A549 (cell line): Measurements from ENCODE around the gene GPS1.

Experiments
- CHD2 ChIP-seq: fragments of 150-350 bp; IDR thresholded peaks from 2 replicates; pipeline ENCODE4 v1.6.1; 2014; ENCODE audit warnings: low read length; ENCODE audit not compliant: partially characterized antibody
- EHMT2 ChIP-seq: fragments of 200-600 bp; sonication (generic); IDR thresholded peaks from 2 replicates; pipeline ENCODE4 v1.6.1; 2016; ENCODE audit warnings: antibody characterized with exemption, low read depth, mild to moderate bottlenecking, moderate library complexity
- EP300 ChIP-seq, 2 experiments: fragments of >200 bp; sonication (Bioruptor Twin); formaldehyde crosslinking; IDR thresholded peaks; 2 replicates in 1 of 2; 3 replicates in 1 of 2; pipeline ENCODE4 v1.6.1; 2016 to 2017
- FOSL2 ChIP-seq, 2 experiments: fragments of 450-650 bp in 1 of 2; fragments of >200 bp in 1 of 2; sonication (Bioruptor Twin) in 1 of 2; formaldehyde crosslinking; IDR thresholded peaks; 2 replicates each; pipeline versions ENCODE4 v1.5.0 to v1.6.1; 2016 to 2020; ENCODE audit warnings: mild to moderate bottlenecking in 1 of 2, moderate library complexity in 1 of 2
- MAZ ChIP-seq: fragments of 150-350 bp; IDR thresholded peaks from 2 replicates; pipeline ENCODE4 v1.6.1; 2014; ENCODE audit warnings: antibody characterized with exemption, low read depth, low read length, borderline replicate concordance
- POLR2A ChIP-seq: IDR thresholded peaks from 2 replicates; pipeline ENCODE4 v1.6.1; 2012; ENCODE audit warnings: mild to moderate bottlenecking, low read length
- POLR2AphosphoS2 ChIP-seq: conservative IDR thresholded peaks from 2 replicates; pipeline ENCODE4 v1.6.1; 2012; ENCODE audit warnings: low read length, improper control_type of control experiment, inconsistent platforms
- RAD21 ChIP-seq, 2 experiments: fragments of >200 bp in 1 of 2; sonication (Bioruptor Twin) in 1 of 2; formaldehyde crosslinking in 1 of 2; IDR thresholded peaks in 1 of 2; conservative IDR thresholded peaks in 1 of 2; 2 replicates in 1 of 2; 3 replicates in 1 of 2; pipeline ENCODE4 v1.6.1; 2012 to 2018; ENCODE audit warnings: inconsistent platforms in 1 of 2
- RCOR1 ChIP-seq: fragments of 150-350 bp; IDR thresholded peaks from 2 replicates; pipeline ENCODE4 v1.6.1; 2014; ENCODE audit warnings: antibody characterized with exemption, low read length, low read depth
- TF ChIP-seq, protein P1 (sequence below): fragments of >200 bp; sonication (Bioruptor Twin); formaldehyde crosslinking; IDR thresholded peaks from 3 replicates; pipeline ENCODE4 v1.5.1; 2016
- TF ChIP-seq, protein P2 (sequence below): fragments of 150-350 bp; IDR thresholded peaks from 2 replicates; pipeline ENCODE4 v1.6.1; 2014; ENCODE audit warnings: low read depth, mild to moderate bottlenecking, low read length
- TF ChIP-seq, protein P3 (sequence below): fragments of 200-600 bp; sonication (generic); IDR thresholded peaks from 2 replicates; pipeline ENCODE4 v1.6.1; 2016; ENCODE audit warnings: antibody characterized with exemption, mild to moderate bottlenecking, moderate library complexity

DNA sequence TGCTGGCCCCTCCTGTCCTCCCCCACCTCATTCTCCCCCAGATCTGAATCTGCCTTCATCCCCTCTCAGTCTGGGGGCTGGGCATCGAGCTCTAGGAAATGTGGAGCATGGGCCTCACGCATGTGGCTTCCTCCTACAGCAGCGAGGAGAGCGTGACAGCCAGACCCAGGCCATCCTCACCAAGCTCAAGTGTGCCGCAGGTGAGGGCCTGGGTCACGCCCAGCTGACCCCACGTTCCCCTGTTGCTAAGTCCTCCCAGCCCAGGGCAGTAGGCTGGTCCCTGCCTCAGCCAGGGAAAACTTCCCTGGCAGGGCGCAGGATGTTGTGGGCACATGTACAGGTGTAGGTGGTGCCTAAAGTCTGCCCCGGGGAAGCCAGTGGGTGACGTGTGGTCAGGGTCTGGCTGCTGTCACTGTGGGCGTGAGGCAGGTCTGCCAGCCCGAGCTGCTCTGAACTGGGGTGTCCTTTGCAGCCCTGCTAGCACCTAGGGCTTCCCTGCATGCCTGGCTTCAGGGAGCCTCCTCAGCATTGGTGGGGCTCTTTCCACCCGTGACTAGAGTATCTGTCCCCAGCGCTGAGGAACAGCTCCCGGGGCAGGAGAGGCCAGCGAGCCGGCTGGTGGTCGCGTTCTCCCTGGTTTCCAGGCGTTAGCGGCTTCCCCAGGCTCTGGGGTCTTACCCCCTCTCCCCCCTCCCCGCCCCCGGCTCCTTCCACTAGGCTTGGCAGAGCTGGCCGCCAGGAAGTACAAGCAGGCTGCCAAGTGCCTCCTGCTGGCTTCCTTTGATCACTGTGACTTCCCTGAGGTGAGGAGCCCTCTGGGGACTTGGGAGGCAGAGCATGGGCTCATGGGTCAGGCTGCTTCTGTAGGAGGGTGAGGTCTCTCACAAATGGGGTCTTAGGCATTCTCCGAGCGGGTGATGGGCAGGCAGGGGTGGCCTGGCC is 3.6 kb downstream of the GPS1 start:
- no peak for TF ChIP-seq RCOR1
- TF ChIP-seq, protein P1, sequence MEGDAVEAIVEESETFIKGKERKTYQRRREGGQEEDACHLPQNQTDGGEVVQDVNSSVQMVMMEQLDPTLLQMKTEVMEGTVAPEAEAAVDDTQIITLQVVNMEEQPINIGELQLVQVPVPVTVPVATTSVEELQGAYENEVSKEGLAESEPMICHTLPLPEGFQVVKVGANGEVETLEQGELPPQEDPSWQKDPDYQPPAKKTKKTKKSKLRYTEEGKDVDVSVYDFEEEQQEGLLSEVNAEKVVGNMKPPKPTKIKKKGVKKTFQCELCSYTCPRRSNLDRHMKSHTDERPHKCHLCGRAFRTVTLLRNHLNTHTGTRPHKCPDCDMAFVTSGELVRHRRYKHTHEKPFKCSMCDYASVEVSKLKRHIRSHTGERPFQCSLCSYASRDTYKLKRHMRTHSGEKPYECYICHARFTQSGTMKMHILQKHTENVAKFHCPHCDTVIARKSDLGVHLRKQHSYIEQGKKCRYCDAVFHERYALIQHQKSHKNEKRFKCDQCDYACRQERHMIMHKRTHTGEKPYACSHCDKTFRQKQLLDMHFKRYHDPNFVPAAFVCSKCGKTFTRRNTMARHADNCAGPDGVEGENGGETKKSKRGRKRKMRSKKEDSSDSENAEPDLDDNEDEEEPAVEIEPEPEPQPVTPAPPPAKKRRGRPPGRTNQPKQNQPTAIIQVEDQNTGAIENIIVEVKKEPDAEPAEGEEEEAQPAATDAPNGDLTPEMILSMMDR = no peak
- no peak for TF ChIP-seq POLR2A
- no peak for TF ChIP-seq EHMT2
- TF ChIP-seq, protein P2, sequence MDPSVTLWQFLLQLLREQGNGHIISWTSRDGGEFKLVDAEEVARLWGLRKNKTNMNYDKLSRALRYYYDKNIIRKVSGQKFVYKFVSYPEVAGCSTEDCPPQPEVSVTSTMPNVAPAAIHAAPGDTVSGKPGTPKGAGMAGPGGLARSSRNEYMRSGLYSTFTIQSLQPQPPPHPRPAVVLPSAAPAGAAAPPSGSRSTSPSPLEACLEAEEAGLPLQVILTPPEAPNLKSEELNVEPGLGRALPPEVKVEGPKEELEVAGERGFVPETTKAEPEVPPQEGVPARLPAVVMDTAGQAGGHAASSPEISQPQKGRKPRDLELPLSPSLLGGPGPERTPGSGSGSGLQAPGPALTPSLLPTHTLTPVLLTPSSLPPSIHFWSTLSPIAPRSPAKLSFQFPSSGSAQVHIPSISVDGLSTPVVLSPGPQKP = no peak
- TF ChIP-seq, protein P3, sequence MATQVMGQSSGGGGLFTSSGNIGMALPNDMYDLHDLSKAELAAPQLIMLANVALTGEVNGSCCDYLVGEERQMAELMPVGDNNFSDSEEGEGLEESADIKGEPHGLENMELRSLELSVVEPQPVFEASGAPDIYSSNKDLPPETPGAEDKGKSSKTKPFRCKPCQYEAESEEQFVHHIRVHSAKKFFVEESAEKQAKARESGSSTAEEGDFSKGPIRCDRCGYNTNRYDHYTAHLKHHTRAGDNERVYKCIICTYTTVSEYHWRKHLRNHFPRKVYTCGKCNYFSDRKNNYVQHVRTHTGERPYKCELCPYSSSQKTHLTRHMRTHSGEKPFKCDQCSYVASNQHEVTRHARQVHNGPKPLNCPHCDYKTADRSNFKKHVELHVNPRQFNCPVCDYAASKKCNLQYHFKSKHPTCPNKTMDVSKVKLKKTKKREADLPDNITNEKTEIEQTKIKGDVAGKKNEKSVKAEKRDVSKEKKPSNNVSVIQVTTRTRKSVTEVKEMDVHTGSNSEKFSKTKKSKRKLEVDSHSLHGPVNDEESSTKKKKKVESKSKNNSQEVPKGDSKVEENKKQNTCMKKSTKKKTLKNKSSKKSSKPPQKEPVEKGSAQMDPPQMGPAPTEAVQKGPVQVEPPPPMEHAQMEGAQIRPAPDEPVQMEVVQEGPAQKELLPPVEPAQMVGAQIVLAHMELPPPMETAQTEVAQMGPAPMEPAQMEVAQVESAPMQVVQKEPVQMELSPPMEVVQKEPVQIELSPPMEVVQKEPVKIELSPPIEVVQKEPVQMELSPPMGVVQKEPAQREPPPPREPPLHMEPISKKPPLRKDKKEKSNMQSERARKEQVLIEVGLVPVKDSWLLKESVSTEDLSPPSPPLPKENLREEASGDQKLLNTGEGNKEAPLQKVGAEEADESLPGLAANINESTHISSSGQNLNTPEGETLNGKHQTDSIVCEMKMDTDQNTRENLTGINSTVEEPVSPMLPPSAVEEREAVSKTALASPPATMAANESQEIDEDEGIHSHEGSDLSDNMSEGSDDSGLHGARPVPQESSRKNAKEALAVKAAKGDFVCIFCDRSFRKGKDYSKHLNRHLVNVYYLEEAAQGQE = no peak
- TF ChIP-seq CHD2 = no peak
- TF ChIP-seq MAZ = no peak
- TF ChIP-seq FOSL2 (IDR thresholded peaks at IDR 0.05) = no peak
- no peak for TF ChIP-seq FOSL2 (CRISPR knock-in tag; IDR thresholded peaks at IDR 0.05)
- no peak; the same call in 1 of the 2 replicates for TF ChIP-seq POLR2AphosphoS2
- no peak for TF ChIP-seq RAD21 (conservative IDR thresholded peaks at IDR 0.05 in 1 of 2, IDR thresholded peaks at IDR 0.05 in 1 of 2)
- no peak for TF ChIP-seq EP300 (IDR thresholded peaks at IDR 0.05)
